PFSK-1 (cell line): ENCODE data around the gene HDAC4.

ENCODE experiments used
- FOXP2 ChIP-seq: optimal IDR thresholded peaks from 2 replicates; pipeline ENCODE3; 2011; ENCODE audit warnings: borderline replicate concordance, control low read depth, inconsistent platforms; ENCODE audit not compliant: insufficient read depth; ENCODE audit errors: extremely low read length, extremely low read depth
- POLR2AphosphoS5 ChIP-seq: IDR thresholded peaks from 2 replicates; pipeline ENCODE4 v1.6.1; 2012; ENCODE audit warnings: low read depth, mild to moderate bottlenecking, control low read depth, low read length, moderate library complexity
- REST ChIP-seq, 2 experiments: IDR thresholded peaks; 2 replicates each; pipeline versions ENCODE4 v1.6.1 to v1.8.0; 2011 to 2012; ENCODE audit warnings: low read depth in 2 of 2, low read length in 2 of 2, control low read depth in 1 of 2, inconsistent platforms in 1 of 2, mild to moderate bottlenecking in 1 of 2, moderate library complexity in 1 of 2; ENCODE audit not compliant: insufficient read depth in 1 of 2
- SIN3A ChIP-seq: IDR thresholded peaks from 2 replicates; pipeline ENCODE4 v1.6.1; 2012; ENCODE audit warnings: mild to moderate bottlenecking, low read length, moderate library complexity, borderline replicate concordance; ENCODE audit not compliant: insufficient read depth
- TAF1 ChIP-seq: IDR thresholded peaks from 2 replicates; pipeline ENCODE4 v1.6.1; 2012; ENCODE audit warnings: low read length, control low read depth, borderline replicate concordance; ENCODE audit not compliant: insufficient read depth

The HDAC4 gene

GRCh38 chr2:239401067-239401880 is 454 bp upstream of the HDAC4 start:
- TF ChIP-seq POLR2AphosphoS5 (peak; percentile 90), TAF1 (no peak), REST (IDR thresholded peaks at IDR 0.05; ENCODE audit: insufficient read depth in 1 of 2, low read depth in 2 of 2, low read length in 2 of 2) (no peak), SIN3A (peak; percentile 32; the same call in 1 of the 2 replicates), FOXP2 (no peak)

- no peak for TF ChIP-seq REST (IDR thresholded peaks at IDR 0.05; ENCODE audit: insufficient read depth in 1 of 2, low read depth in 2 of 2, low read length in 2 of 2)
- TF ChIP-seq POLR2AphosphoS5: no peak
- TF ChIP-seq FOXP2: no peak
- no peak for TF ChIP-seq SIN3A
Measured at GRCh38 chr2:239399921-239400595, 762 bp downstream of the HDAC4 start.

GRCh38 chr2:239399433-239399920 is 1.3 kb downstream of the HDAC4 start:
- no peak for TF ChIP-seq POLR2AphosphoS5
- TF ChIP-seq FOXP2: no peak
- TF ChIP-seq SIN3A: peak; percentile 31; the same call in 1 of the 2 replicates

- TF ChIP-seq SIN3A (no peak), FOXP2 (no peak), POLR2AphosphoS5 (no peak), TAF1 (no peak), REST (IDR thresholded peaks at IDR 0.05; ENCODE audit: insufficient read depth in 1 of 2, low read depth in 2 of 2, low read length in 2 of 2) (no peak)
Measured at GRCh38 chr2:239398521-239398921, 2.3 kb downstream of the HDAC4 start.

GRCh38 chr2:239397931-239398471 is 2.8 kb downstream of the HDAC4 start:
- no peak for TF ChIP-seq REST (IDR thresholded peaks at IDR 0.05; ENCODE audit: insufficient read depth in 1 of 2, low read depth in 2 of 2, low read length in 2 of 2)
- TF ChIP-seq POLR2AphosphoS5: no peak
- TF ChIP-seq TAF1: no peak
- TF ChIP-seq FOXP2: no peak
- no peak for TF ChIP-seq SIN3A
